ENCODE measurements around the gene VANGL2. TPM values are rescaled to one million over a fixed set of nuclear protein-coding genes. Genes with fewer than 3 reads are reported as not detected.

VANGL2 gene
- total RNA-seq, 2 experiments from 2014 or later: not detected

DNA sequence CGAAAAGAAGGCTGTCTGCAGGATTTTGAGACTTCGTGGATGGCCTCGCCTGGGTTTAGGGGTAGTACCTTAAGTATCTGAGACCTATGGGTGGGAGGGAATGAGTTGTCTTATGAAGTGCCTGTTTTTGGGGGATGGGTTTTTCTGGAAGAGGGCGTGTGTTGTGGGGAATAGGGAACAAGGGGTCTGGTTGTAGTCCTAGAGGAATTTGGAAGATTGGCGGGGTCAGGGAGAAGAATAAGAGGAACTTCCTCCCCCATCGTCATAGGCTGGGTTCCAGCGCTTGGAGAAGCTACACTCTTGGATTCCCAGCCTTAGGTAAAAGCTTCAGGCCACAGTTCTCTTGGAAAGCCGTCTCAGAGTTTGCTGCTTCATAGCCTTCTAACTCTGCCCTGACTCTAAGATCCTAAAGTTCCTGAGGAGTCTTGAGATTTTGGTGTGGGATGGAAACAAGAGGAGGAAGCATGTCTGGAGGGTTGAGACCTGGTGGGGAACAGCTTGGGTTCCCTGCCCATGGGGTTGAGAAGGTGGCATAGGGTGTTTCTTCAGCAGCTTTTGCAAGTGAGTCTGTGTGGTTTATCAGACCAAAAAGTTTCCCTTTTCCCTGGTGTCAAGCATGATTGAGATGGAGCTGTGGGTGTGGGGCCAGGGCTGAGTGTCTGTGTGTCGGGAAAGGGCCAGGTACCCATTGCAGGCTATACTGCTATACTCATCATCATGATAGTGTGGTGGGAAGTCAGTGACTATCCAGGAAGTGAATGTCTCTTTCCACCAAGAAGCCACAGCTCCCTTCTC, 1.8 kb downstream of the VANGL2 start:
- no peak overlapping the region for H3K27ac ChIP-seq (ENCODE audit: low read depth in 1 of 2, low read length in 2 of 2)
- no peaks in the 10 kb centered on the region for H3K36me3 ChIP-seq (ENCODE audit: insufficient read depth, low read length)
- ATAC-seq (ENCODE audit: poor library complexity): no peak
- ChIA-PET POLR2A (no interaction called here), CTCF (no interaction called here)
- peaks cover 15% of the 10 kb centered on the region for H3K4me1 ChIP-seq (ENCODE audit: insufficient read depth, low read length)
- H3K4me3 ChIP-seq (ENCODE audit: low read length): no peak overlapping the region
- H3K9me3 ChIP-seq (ENCODE audit: control insufficient read depth in 1 of 2, insufficient read depth in 1 of 2, low read length in 2 of 2): no peaks in the 10 kb centered on the region
- H3K4me3 Mint-ChIP-seq: peak overlapping the region; percentile 26
- peaks cover 30% of the 10 kb centered on the region for H3K27me3 Mint-ChIP-seq
- no peak for DNase-seq
- H3K27ac Mint-ChIP-seq: no peak overlapping the region
- H3K9me3 Mint-ChIP-seq: no peaks in the 10 kb centered on the region
- H3K36me3 Mint-ChIP-seq (ENCODE audit: low read depth): no peaks in the 10 kb centered on the region
- intact Hi-C loops (cut with DNase I, micrococcal nuclease): no loop called here
- no peak for TF ChIP-seq CTCF (IDR thresholded peaks at IDR 0.05)
- peaks cover 9% of the 10 kb centered on the region for H3K4me1 Mint-ChIP-seq (ENCODE audit: low read depth)
- peaks cover 17 to 26% of the 10 kb centered on the region in 2 experiments for H3K27me3 ChIP-seq (ENCODE audit: control insufficient read depth in 1 of 2, insufficient read depth in 2 of 2, low read length in 2 of 2)

GRCh38 chr1:160403244-160403643, 2.9 kb downstream of the VANGL2 start:
- Mint-ChIP-seq H3K9me3 (no peaks in the 10 kb centered on the region), H3K4me1 (ENCODE audit: low read depth) (peaks cover 9% of the 10 kb centered on the region), H3K4me3 (no peak overlapping the region), H3K27me3 (peaks cover 30% of the 10 kb centered on the region), H3K27ac (no peak overlapping the region), H3K36me3 (ENCODE audit: low read depth) (no peaks in the 10 kb centered on the region)
- Histone ChIP-seq H3K9me3 (ENCODE audit: control insufficient read depth in 1 of 2, insufficient read depth in 1 of 2, low read length in 2 of 2) (no peaks in the 10 kb centered on the region), H3K4me3 (ENCODE audit: low read length) (no peak overlapping the region), H3K4me1 (ENCODE audit: insufficient read depth, low read length) (peaks cover 15% of the 10 kb centered on the region), H3K27me3 (ENCODE audit: control insufficient read depth in 1 of 2, insufficient read depth in 2 of 2, low read length in 2 of 2) (peaks cover 17 to 26% of the 10 kb centered on the region in 2 experiments), H3K36me3 (ENCODE audit: insufficient read depth, low read length) (no peaks in the 10 kb centered on the region), H3K27ac (ENCODE audit: low read depth in 1 of 2, low read length in 2 of 2) (no peak overlapping the region)
- TF ChIP-seq CTCF (IDR thresholded peaks at IDR 0.05): no peak
- ATAC-seq (ENCODE audit: poor library complexity) (no peak), DNase-seq (no peak)
- CTCF ChIA-PET: no interaction called here
- intact Hi-C loops (cut with DNase I, micrococcal nuclease): no loop called here
- POLR2A ChIA-PET: no interaction called here

DNA sequence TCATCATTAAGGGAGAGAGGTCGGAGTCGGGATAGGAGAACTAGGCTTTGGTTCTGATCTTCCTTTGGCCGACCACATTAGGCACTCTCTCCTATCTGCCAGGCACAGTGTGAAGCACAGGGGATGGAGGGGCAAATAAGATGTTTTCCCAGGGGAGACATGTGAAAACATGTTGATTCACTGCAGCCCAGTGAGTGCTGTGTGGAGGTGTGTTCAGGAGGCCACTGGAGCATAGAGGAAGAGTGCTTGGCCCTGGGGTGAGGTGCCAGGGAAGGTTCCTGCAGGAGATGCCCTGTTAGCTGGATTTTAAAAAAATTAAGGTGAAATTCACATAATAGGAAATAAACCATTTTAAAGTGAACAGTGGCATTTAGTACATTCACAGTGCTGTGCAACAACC, 3.7 kb downstream of the VANGL2 start:
- peaks cover 17 to 26% of the 10 kb centered on the region in 2 experiments for H3K27me3 ChIP-seq (ENCODE audit: control insufficient read depth in 1 of 2, insufficient read depth in 2 of 2, low read length in 2 of 2)
- no peaks in the 10 kb centered on the region for H3K36me3 ChIP-seq (ENCODE audit: insufficient read depth, low read length)
- Mint-ChIP-seq H3K4me3 (no peak overlapping the region), H3K27ac (no peak overlapping the region), H3K4me1 (ENCODE audit: low read depth) (peaks cover 9% of the 10 kb centered on the region), H3K27me3 (peaks cover 27% of the 10 kb centered on the region), H3K36me3 (ENCODE audit: low read depth) (no peaks in the 10 kb centered on the region), H3K9me3 (no peaks in the 10 kb centered on the region)
- TF ChIP-seq CTCF (IDR thresholded peaks at IDR 0.05): no peak
- ATAC-seq (ENCODE audit: poor library complexity): no peak
- no peaks in the 10 kb centered on the region for H3K9me3 ChIP-seq (ENCODE audit: control insufficient read depth in 1 of 2, insufficient read depth in 1 of 2, low read length in 2 of 2)
- ChIA-PET CTCF (no interaction called here), POLR2A (no interaction called here)
- no peak for DNase-seq
- H3K27ac ChIP-seq (ENCODE audit: low read depth in 1 of 2, low read length in 2 of 2): no peak overlapping the region
- H3K4me1 ChIP-seq (ENCODE audit: insufficient read depth, low read length): peaks cover 15% of the 10 kb centered on the region
- no peak overlapping the region for H3K4me3 ChIP-seq (ENCODE audit: low read length)
- intact Hi-C loops (cut with DNase I, micrococcal nuclease): no loop called here
